K562 (cell line): ENCODE results near the gene AIG1.

ENCODE experiments used
- GATA2 ChIP-seq: sonication (generic); formaldehyde crosslinking; IDR thresholded peaks from 2 replicates; pipeline ENCODE4 v1.4.0; 2020; ENCODE audit warnings: mild to moderate bottlenecking, missing genetic modification reagents
- HBP1 ChIP-seq: fragments of 450-650 bp; formaldehyde crosslinking; IDR thresholded peaks from 2 replicates; pipeline ENCODE4 v1.4.0; 2022; ENCODE audit warnings: missing genetic modification characterization
- HNRNPK ChIP-seq: fragments of 200-400 bp; formaldehyde crosslinking; IDR thresholded peaks from one replicate; pipeline ENCODE4 v1.6.1; 2018; ENCODE audit warnings: mild to moderate bottlenecking, low read depth, low read length; ENCODE audit not compliant: poor library complexity, severe bottlenecking
- JUN ChIP-seq, 2 experiments: sonication (generic) in 1 of 2; formaldehyde crosslinking in 1 of 2; IDR thresholded peaks; 2 replicates each; pipeline versions ENCODE4 v1.6.1 to v1.8.0; 2012 to 2022; ENCODE audit warnings: borderline replicate concordance in 2 of 2, mild to moderate bottlenecking in 2 of 2, improper control_type of control experiment in 1 of 2, low read depth in 1 of 2, low read length in 1 of 2, missing genetic modification reagents in 1 of 2
- JUND ChIP-seq, 2 experiments: IDR thresholded peaks; 2 replicates in 1 of 2; 3 replicates in 1 of 2; pipeline ENCODE4 v1.6.1; 2011; ENCODE audit warnings: borderline replicate concordance in 2 of 2, low read depth in 2 of 2, low read length in 2 of 2, improper control_type of control experiment in 1 of 2, missing biosample characterization in 1 of 2, missing genetic modification characterization in 1 of 2, missing genetic modification reagents in 1 of 2
- SAP30 ChIP-seq: fragments of 200-600 bp; sonication (generic); IDR thresholded peaks from 2 replicates; pipeline ENCODE4 v1.6.1; 2012; ENCODE audit warnings: borderline replicate concordance, low read depth, mild to moderate bottlenecking, moderate library complexity, low read length, control low read depth, inconsistent platforms; ENCODE audit not compliant: insufficient read depth, poor library complexity, severe bottlenecking
- SP2 ChIP-seq: IDR thresholded peaks from 2 replicates; pipeline ENCODE4 v1.6.1; 2011; ENCODE audit warnings: mild to moderate bottlenecking, low read depth, low read length, moderate library complexity; ENCODE audit not compliant: poor library complexity, severe bottlenecking; ENCODE audit errors: extremely low read depth
- TF ChIP-seq, protein P1 (sequence below): IDR thresholded peaks from 3 replicates; pipeline ENCODE4 v1.6.1; 2011; ENCODE audit warnings: borderline replicate concordance, mild to moderate bottlenecking; ENCODE audit not compliant: insufficient read length, insufficient read depth
- TF ChIP-seq, protein P2 (sequence below): fragments of 450-650 bp; IDR thresholded peaks from 2 replicates; pipeline ENCODE4 v1.6.1; 2016; ENCODE audit warnings: borderline replicate concordance
- TF ChIP-seq, protein P3 (sequence below), 2 experiments: fragments of 450-650 bp; formaldehyde crosslinking in 1 of 2; IDR thresholded peaks; 2 replicates each; pipeline versions ENCODE4 v1.4.0 to v1.6.1; 2014 to 2020; ENCODE audit warnings: mild to moderate bottlenecking in 2 of 2, borderline replicate concordance in 1 of 2, low read depth in 1 of 2

DNA sequence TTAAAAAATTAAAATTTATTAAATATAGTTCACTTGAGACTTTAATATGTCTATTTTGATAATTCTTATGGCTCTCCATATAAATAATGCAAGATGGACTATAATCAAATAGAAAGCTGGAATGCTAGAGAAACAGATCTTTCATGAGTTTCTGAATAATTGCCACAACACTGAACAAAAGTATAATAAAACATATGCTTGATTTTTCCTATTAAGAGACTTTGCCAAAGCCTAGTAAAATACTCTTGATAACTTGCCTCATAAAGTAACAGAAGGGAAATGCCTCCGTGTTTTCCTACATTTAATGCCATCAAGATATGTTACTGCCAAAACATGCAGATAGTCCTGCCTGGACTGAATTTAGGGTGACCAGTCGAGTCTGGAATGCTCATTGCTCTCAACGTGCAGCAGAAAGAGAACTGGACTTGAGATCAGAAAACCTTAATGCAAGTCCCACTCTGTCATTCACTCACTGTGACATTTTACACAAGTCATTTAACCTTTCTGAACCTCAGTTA is 153.2 kb downstream of the AIG1 start:
- TF ChIP-seq, protein P1, sequence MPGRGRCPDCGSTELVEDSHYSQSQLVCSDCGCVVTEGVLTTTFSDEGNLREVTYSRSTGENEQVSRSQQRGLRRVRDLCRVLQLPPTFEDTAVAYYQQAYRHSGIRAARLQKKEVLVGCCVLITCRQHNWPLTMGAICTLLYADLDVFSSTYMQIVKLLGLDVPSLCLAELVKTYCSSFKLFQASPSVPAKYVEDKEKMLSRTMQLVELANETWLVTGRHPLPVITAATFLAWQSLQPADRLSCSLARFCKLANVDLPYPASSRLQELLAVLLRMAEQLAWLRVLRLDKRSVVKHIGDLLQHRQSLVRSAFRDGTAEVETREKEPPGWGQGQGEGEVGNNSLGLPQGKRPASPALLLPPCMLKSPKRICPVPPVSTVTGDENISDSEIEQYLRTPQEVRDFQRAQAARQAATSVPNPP, result no peak
- no peak for TF ChIP-seq JUN (IDR thresholded peaks at IDR 0.05; ENCODE audit: borderline replicate concordance, low read depth, low read length)
- no peak for TF ChIP-seq JUN (CRISPR knock-in tag; IDR thresholded peaks at IDR 0.05; ENCODE audit: borderline replicate concordance)
- TF ChIP-seq HBP1 (CRISPR knock-in tag), result no peak
- no peak for TF ChIP-seq GATA2 (CRISPR knock-in tag)
- TF ChIP-seq, protein P2, sequence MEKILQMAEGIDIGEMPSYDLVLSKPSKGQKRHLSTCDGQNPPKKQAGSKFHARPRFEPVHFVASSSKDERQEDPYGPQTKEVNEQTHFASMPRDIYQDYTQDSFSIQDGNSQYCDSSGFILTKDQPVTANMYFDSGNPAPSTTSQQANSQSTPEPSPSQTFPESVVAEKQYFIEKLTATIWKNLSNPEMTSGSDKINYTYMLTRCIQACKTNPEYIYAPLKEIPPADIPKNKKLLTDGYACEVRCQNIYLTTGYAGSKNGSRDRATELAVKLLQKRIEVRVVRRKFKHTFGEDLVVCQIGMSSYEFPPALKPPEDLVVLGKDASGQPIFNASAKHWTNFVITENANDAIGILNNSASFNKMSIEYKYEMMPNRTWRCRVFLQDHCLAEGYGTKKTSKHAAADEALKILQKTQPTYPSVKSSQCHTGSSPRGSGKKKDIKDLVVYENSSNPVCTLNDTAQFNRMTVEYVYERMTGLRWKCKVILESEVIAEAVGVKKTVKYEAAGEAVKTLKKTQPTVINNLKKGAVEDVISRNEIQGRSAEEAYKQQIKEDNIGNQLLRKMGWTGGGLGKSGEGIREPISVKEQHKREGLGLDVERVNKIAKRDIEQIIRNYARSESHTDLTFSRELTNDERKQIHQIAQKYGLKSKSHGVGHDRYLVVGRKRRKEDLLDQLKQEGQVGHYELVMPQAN, result no peak
- TF ChIP-seq SP2, result no peak
- no peak for TF ChIP-seq JUND (IDR thresholded peaks at IDR 0.05; ENCODE audit: borderline replicate concordance, low read depth, low read length)
- TF ChIP-seq JUND (tag; IDR thresholded peaks at IDR 0.05; ENCODE audit: borderline replicate concordance, low read depth, low read length), result no peak
- TF ChIP-seq HNRNPK, result no peak
- no peak for TF ChIP-seq SAP30
- TF ChIP-seq, protein P3, sequence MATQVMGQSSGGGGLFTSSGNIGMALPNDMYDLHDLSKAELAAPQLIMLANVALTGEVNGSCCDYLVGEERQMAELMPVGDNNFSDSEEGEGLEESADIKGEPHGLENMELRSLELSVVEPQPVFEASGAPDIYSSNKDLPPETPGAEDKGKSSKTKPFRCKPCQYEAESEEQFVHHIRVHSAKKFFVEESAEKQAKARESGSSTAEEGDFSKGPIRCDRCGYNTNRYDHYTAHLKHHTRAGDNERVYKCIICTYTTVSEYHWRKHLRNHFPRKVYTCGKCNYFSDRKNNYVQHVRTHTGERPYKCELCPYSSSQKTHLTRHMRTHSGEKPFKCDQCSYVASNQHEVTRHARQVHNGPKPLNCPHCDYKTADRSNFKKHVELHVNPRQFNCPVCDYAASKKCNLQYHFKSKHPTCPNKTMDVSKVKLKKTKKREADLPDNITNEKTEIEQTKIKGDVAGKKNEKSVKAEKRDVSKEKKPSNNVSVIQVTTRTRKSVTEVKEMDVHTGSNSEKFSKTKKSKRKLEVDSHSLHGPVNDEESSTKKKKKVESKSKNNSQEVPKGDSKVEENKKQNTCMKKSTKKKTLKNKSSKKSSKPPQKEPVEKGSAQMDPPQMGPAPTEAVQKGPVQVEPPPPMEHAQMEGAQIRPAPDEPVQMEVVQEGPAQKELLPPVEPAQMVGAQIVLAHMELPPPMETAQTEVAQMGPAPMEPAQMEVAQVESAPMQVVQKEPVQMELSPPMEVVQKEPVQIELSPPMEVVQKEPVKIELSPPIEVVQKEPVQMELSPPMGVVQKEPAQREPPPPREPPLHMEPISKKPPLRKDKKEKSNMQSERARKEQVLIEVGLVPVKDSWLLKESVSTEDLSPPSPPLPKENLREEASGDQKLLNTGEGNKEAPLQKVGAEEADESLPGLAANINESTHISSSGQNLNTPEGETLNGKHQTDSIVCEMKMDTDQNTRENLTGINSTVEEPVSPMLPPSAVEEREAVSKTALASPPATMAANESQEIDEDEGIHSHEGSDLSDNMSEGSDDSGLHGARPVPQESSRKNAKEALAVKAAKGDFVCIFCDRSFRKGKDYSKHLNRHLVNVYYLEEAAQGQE (IDR thresholded peaks at IDR 0.05; ENCODE audit: borderline replicate concordance), result no peak
- TF ChIP-seq, protein P3 (CRISPR knock-in tag; IDR thresholded peaks at IDR 0.05; ENCODE audit: low read depth), result no peak
